NCI-H2227 treated with DMSO at 0.1 percent for 48 hours (cell line): ENCODE measurements around the gene SCNM1.
A peak's percentile ranks its signal among the peaks of the same experiment; 100 is the strongest.
"Not testable (repeated sequence)": the region's sequence is repeated elsewhere in the genome, so short reads cannot be mapped to it uniquely, and the experiment has no call there.

Experiments
- DNase-seq: peaks from one replicate; lab custom pipeline; 2025; lab: John Stamatoyannopoulos, UW

Gene SCNM1

DNA sequence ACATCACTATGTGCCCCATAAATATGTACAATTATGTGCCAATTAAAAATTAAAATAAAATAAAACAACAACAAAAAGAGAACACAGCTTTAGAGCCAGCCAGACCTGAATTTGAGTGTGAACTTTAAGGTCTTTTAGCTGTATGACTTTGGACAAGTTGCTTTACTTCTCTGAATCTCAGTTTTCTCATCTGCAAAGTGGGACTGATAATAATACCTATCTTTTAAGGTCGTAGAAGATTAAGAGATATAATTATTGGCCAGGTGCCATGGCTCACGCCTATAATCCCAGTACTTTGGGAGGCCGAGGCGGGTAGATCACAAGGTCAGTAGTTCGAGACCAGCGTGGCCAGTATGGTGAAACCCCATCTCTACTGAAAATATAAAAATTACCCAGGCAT is 27.4 kb downstream of the SCNM1 start:
- DNase-seq: no peak

DNA sequence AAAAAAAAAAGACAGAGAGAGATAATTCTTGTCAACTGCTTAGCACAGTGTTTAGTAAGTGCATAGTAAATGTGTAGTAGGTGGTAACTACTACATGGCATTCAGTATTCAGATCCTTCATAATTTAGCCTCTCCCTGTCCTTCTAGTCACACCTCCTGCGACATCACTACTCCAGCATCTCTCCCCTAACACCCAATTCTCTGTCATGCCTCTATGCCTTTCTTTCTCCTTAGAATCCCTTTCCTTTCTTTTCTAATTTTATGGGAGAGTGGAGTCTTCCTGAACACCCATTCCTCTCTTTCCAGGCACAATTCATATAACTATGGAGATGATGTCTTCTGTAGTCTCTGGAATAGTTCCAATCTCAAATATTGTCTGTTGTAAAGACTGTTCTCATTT is 27.9 kb downstream of the SCNM1 start:
- DNase-seq: no peak

DNA sequence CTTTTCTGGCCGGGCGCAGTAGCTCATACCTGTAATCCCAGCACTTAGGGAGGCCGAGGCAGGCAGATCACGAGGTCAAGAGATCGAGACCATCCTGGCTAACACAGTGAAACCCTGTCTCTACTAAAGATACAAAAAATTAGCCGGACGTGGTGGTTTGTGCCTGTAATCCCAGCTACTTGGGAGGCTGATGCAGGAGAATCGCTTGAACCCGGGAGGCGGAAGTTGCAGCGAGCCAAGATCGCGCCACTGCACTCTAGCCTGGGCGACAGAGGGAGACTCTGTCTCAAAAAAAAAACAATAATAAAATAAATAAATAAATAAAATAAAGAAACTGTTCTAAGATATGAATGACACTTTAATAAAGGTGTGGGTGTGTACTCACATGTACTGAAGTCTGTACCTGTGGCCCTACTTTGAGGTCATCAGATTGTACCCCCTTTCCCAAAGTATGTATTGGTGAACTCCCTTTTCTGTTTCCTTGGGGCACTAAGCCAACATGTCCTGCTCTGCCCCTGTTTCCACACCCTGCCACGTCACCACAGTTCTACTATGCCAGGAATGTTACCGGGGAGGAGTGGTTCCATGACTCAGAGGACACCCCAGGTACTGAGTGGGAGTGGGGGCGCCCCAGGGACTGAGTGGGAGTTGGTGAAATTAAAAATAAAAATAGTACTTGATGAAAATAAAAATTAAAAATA is 29.1 kb downstream of the SCNM1 start:
- DNase-seq: not testable (repeated sequence)

DNA sequence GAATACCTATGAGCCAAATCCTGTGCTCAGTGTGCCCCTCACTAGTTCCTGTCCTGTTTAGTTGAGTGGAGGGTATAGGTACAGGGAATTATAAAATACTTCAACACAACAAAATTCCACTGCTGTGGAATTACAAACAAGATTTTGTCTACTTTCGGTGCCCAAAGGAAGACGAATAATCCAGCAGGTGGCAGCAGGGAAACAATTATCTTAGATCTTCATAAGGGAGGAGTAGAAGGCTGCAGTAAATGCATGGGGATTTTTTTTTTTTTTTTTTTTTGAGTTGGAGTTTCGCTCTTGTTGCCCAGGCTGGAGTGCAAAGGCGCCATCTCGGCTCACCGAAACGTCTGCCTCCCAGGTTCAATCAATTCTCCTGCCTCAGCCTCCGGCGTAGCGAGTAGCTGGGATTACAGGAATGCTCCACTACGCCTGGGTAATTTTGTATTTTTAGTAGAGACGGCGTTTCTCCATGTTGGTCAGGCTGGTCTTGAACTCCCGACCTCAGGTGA is 30.4 kb downstream of the SCNM1 start:
- peak; percentile 78 for DNase-seq

DNA sequence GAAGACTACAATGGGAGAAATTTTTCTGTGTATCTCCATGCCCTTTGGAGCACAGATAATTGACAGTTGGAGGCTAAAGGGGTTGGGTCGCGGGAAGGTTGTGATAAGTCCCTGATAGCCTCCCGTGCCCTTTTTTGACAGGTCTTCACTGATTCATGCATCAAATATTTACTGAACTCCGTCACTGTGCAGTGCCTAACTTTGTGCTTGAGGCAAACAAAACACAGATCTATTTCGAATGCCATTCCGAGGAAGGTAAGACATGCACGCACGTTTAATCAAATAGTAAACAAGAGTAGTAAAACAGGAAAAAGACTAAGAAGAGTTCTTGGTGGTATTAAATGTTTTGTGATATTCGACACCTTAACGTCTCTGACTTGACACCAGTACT is 31.9 kb downstream of the SCNM1 start:
- DNase-seq: no peak

DNA sequence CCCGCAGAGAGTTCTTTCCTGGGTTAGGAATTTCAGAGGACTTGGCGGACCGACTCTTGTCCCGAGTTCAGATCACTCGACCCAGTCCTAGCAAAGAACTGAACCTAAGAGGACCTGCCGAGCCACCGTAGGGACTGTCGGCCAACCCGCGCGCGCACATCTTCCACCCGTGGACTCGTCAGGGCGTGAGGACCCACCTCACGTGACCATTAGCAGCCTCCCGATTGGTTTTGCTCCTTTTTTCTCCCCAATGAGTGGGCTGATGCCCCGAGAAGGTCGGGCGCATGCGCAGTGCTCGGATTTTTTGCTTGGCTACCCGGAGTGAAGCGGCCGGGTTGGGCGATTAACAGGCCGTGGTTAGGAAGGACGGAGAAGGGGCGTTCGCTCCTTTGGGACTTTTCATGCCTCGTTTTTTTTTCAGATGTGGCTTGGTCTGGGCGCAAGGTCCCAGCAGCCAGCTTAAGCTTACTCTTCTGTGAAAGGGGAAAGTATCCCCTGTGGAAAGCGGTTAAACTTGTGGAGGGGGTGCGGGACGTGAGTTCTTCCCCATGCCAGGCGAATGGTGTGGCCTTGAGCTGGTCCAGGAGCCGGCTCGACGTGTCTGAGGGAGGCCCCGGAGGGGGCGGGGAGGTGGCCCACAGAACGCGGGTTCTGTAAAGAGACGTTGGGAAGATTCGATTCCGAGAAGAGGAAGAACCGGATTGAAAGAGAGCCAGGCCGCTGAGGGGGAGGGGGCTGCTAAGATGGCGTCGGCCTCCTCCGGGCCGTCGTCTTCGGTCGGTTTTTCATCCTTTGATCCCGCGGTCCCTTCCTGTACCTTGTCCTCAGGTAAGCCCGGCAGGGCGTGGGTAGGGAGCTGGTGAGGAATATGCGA is 32.5 kb downstream of the SCNM1 start, which contains the start of gene PIP5K1A:
Gene PIP5K1A, plus strand, starts transcription at position 299 of the 874 bp plus-strand sequence. Its CDS starts 445 bp downstream, at position 744.
- peak; percentile 98 for DNase-seq

DNA sequence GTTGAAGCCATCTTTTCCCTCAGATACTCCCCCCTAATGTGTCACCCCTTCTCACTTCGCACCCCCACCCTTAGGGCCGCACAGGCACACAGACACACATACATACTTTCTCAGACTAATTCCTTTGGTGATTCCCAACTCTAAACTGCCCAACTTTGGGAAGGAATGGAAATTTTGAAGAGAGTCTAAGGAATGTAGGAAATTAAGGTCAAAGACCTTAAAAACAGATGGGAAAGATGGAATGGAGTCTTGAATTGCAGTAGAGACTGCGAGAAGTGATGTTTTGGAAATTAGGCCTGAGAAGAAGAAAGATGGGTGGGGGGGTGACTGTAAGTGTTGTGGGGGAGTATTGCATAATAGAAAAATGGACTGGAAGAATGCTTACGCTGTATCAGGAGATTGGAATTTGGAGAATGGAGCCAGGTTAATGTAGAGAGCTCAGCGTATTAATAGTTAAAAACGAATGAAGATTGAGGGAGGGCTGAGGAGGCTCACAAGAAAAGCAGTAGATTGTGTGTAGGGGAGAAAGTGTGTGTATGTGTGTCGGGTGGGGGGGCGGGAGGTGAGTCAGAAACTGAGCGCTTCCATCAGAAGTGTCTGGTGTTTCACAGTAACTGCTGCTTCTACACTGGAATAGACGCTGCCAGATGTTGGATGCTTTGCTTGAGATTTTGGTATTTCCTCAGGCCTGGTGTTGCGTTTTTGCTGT is 34.1 kb downstream of the SCNM1 start:
- DNase-seq: no peak

DNA sequence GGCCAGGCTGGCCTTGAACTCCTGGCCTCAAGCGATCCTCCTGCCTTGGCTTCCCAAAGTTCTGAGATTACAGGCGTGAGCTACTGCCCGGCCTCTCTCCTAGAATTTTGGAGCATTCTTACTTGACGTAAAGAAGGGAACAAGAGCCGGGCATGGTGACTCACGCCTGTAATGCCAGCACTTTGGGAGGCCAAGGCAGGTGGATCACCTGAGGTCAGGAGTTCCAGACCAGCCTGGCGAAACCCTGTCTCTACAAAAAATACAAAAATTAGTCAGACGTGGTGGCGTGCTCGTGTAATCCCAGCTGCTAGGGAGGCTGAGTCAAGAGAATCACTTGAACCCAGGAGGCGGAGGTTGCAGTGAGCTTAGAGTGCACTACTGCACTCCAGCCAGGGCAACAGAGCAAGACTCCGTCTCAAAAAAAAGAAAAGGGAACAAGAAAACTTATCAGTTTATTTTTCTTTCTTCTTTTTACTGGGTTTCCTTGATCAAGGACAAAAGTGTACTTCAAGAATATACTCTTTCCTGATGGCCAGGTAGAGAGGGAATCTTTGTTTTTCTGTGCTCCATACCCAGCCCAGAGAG is 39.5 kb downstream of the SCNM1 start:
- DNase-seq: not testable (repeated sequence)

DNA sequence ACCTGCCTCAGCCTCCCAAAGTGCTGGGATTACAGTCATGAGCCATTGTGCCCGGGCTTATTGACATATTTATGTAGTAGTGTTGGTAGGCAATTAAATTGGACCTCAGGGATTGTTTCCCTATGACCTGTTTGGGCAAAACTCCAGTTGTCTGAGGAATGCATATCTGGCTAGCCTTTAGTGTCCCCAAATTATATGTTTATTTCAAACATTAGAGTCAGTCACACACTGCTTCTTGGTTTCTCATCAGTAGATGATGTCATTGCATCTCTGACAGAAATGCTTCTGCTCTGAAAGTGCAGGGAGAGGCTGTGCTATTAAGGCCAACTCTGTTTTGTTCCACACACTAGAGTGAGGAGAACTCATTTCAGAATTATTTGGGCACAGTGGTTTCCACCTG is 44.9 kb downstream of the SCNM1 start:
- peak; percentile 19 for DNase-seq

DNA sequence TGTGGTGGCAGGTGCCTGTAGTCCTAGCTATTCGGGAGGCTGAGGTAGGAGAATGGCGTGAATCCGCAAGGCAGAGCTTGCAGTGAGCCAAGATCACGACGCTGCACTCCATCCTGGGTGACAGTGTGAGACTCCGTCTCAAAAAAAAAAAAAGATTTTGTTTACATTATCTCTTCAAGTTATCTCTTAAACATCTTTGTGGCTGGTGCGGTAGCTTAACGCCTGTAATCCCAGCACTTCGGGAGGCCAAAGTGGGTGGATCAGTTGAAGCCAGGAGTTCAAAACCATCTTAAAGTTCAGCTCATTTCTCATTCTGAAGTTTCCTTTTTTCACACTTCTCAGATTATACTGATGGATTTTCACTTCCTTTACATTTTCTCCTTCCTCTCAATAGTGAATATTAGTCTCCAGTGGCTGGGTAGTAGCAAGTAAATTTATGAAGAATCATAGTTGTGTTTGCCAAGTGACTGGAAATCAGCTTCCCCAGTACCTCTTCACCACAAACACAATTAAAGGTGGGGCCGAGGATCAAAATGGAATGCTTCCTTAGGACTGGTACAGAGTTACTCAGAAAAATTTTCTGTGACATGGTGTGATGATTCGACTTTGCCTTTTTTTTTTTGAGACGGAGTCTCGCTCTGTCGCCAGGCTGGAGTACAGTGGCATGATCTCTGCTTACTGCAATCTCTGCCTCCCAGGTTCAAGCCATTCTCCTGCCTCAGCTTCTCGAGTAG is 46.2 kb downstream of the SCNM1 start:
- DNase-seq: no peak

DNA sequence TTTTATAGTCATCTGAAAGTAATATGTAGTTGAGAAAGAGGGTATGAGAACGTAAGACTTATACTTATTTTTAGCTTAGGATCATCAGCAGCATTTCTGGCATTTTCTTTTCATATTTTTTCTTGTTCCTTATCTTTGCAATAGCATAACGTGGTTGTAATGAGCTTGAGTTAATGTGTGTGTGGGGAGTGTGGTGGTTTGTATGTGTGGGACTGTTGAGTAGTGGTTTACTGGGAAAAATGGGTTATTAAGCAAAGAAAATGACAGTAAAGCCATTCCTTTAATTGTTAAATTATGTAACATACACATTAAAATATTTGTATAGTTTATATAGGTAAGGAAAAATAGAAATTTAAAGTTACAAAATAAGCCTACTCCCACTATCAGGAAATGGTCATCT is 47.6 kb downstream of the SCNM1 start:
- no peak for DNase-seq
